ENCODE results near the gene USF1.

The USF1 gene

DNA sequence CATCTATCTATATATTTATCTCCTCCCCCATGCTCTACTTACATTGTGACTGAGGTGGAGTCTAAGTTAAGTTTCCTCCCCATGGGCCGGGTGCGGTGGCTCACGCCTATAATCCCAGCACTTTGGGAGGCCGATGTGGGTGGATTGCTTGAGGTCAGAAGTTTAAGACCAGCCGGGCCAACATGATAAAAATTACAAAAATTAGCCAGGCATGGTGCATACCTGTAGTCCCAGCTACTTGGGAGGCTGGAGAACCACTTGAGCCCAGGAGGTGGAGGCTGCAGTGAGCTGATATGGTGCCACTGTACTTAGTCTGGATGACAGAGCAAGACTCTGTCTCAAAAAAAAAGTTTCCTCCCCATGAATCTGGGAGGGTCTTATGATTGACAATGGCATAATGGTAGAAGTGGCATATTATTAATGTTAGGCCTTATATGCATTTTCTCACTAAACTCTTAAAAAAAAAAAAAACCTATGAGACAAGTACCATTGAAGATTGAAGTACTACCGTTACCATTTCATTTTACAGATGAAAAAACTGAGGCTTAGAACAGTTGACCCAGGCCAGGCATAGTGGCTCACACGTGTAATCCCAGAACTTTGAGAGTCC, 36.1 kb downstream of the USF1 start:
- no peak for TF ChIP-seq EZH2 (IDR thresholded peaks at IDR 0.05; ENCODE audit: borderline replicate concordance, low read depth, low read length, severe bottlenecking)
- TF ChIP-seq, protein P1, sequence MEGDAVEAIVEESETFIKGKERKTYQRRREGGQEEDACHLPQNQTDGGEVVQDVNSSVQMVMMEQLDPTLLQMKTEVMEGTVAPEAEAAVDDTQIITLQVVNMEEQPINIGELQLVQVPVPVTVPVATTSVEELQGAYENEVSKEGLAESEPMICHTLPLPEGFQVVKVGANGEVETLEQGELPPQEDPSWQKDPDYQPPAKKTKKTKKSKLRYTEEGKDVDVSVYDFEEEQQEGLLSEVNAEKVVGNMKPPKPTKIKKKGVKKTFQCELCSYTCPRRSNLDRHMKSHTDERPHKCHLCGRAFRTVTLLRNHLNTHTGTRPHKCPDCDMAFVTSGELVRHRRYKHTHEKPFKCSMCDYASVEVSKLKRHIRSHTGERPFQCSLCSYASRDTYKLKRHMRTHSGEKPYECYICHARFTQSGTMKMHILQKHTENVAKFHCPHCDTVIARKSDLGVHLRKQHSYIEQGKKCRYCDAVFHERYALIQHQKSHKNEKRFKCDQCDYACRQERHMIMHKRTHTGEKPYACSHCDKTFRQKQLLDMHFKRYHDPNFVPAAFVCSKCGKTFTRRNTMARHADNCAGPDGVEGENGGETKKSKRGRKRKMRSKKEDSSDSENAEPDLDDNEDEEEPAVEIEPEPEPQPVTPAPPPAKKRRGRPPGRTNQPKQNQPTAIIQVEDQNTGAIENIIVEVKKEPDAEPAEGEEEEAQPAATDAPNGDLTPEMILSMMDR (IDR thresholded peaks at IDR 0.05; ENCODE audit: borderline replicate concordance, extremely low read depth, low read length, poor library complexity, severe bottlenecking): no peak
- no peaks in the 10 kb centered on the region for H3K9me3 ChIP-seq (ENCODE audit: insufficient read depth, low read length, severe bottlenecking)
- no peaks in the 10 kb centered on the region for H4K20me1 ChIP-seq (ENCODE audit: insufficient read depth, low read length)

DNA sequence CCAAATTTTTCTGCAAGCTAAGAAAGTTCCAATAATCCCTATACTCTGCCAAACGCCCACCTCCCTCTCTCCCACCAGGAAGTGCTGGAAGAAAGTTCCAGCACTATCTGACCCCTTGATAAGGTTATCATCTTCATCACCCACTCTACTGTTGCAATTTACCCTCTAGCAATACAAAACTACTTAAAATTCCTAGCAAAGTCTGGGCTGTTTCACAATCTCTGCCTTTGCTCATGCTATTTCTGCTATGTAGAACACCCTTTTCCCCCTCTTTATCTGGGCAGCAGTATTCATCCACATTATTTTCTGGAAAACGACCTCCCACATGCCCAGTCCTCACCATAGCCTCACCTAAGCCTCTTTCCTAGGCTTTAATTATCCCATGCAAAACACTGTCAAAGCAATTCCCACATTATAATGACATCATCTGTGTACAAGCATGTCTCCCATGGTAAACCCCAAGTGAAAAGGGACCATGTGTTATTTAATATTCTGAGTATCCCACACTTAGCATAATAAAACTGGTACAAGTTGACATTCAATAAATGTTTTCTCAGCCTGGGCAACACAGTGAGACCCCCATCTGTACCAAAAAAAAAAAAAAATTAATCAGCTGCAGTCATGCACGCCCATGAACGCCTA, 36.8 kb downstream of the USF1 start:
- no peak overlapping the region for H3K27ac ChIP-seq (ENCODE audit: low read length)
- H3K9me3 ChIP-seq (ENCODE audit: insufficient read depth, low read length, severe bottlenecking): no peaks in the 10 kb centered on the region
- H3K4me3 ChIP-seq (ENCODE audit: low read depth in 1 of 2, low read length in 2 of 2): no peak overlapping the region
- H2AFZ ChIP-seq (ENCODE audit: low read depth, low read length): no peak overlapping the region
- H4K20me1 ChIP-seq (ENCODE audit: insufficient read depth, low read length): no peaks in the 10 kb centered on the region
- H3K27me3 ChIP-seq (ENCODE audit: insufficient read depth, low read length, poor library complexity): no peaks in the 10 kb centered on the region
- ATAC-seq (ENCODE audit: insufficient read depth, low read depth) (no peak), DNase-seq (no peak)
- H3K79me2 ChIP-seq (ENCODE audit: insufficient read depth, low read length): no peaks in the 10 kb centered on the region
- H3K9ac ChIP-seq (ENCODE audit: low read depth, low read length): no peak overlapping the region
- no peak overlapping the region for H3K4me2 ChIP-seq (ENCODE audit: insufficient read depth, low read length)
- peaks cover 15% of the 10 kb centered on the region for H3K4me1 ChIP-seq (ENCODE audit: insufficient read depth, low read length)
- TF ChIP-seq EZH2 (IDR thresholded peaks at IDR 0.05; ENCODE audit: borderline replicate concordance, low read depth, low read length, severe bottlenecking): no peak
- TF ChIP-seq, protein P1 (IDR thresholded peaks at IDR 0.05; ENCODE audit: borderline replicate concordance, extremely low read depth, low read length, poor library complexity, severe bottlenecking): no peak
- H3K36me3 ChIP-seq (ENCODE audit: insufficient read depth, low read length): no peaks in the 10 kb centered on the region

More for the DNA sequence above, 36.1 kb downstream of the USF1 start:
- no peaks in the 10 kb centered on the region for H3K27me3 ChIP-seq (ENCODE audit: insufficient read depth, low read length, poor library complexity)
- H3K27ac ChIP-seq (ENCODE audit: low read length): no peak overlapping the region
- no peak overlapping the region for H3K4me2 ChIP-seq (ENCODE audit: insufficient read depth, low read length)
- DNase-seq (no peak), ATAC-seq (ENCODE audit: insufficient read depth, low read depth) (no peak)
- peaks cover 16% of the 10 kb centered on the region for H3K4me1 ChIP-seq (ENCODE audit: insufficient read depth, low read length)
- H3K79me2 ChIP-seq (ENCODE audit: insufficient read depth, low read length): no peaks in the 10 kb centered on the region
- no peak overlapping the region for H3K4me3 ChIP-seq (ENCODE audit: low read depth in 1 of 2, low read length in 2 of 2)
- no peaks in the 10 kb centered on the region for H3K36me3 ChIP-seq (ENCODE audit: insufficient read depth, low read length)
- H3K9ac ChIP-seq (ENCODE audit: low read depth, low read length): no peak overlapping the region
- no peak overlapping the region for H2AFZ ChIP-seq (ENCODE audit: low read depth, low read length)

DNA sequence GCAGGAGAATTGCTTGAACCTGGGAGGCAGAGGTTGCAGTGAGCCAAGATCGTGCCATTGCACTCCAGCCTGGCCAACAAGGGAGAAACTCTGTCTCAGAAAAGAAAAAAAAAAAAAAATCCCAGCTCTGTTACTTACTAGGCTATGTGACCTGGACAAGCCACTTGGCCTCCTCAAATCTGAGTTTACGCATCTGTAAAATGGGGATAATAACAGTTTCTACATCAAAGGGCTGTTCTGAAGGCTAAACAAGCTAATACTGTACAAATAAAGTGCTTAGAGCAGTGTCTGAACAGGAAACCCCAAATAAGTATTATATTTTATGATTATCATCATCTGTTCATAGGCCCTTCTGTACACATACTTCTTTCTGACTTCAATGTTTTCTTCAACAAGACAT, 38.4 kb downstream of the USF1 start:
- Histone ChIP-seq H3K4me2 (ENCODE audit: insufficient read depth, low read length) (no peak overlapping the region), H3K27me3 (ENCODE audit: insufficient read depth, low read length, poor library complexity) (no peaks in the 10 kb centered on the region), H3K36me3 (ENCODE audit: insufficient read depth, low read length) (no peaks in the 10 kb centered on the region), H3K4me3 (ENCODE audit: low read depth in 1 of 2, low read length in 2 of 2) (no peak overlapping the region), H3K4me1 (ENCODE audit: insufficient read depth, low read length) (no peaks in the 10 kb centered on the region), H3K27ac (ENCODE audit: low read length) (no peak overlapping the region), H4K20me1 (ENCODE audit: insufficient read depth, low read length) (no peaks in the 10 kb centered on the region), H3K9ac (ENCODE audit: low read depth, low read length) (no peak overlapping the region), H3K9me3 (ENCODE audit: insufficient read depth, low read length, severe bottlenecking) (no peaks in the 10 kb centered on the region), H2AFZ (ENCODE audit: low read depth, low read length) (no peak overlapping the region), H3K79me2 (ENCODE audit: insufficient read depth, low read length) (no peaks in the 10 kb centered on the region)
- ATAC-seq (ENCODE audit: insufficient read depth, low read depth) (no peak), DNase-seq (no peak)
- no peak for TF ChIP-seq EZH2 (IDR thresholded peaks at IDR 0.05; ENCODE audit: borderline replicate concordance, low read depth, low read length, severe bottlenecking)
- TF ChIP-seq, protein P1 (IDR thresholded peaks at IDR 0.05; ENCODE audit: borderline replicate concordance, extremely low read depth, low read length, poor library complexity, severe bottlenecking): no peak

Measured in DND-41 (cell line).